Naive thymus-derived CD4-positive, alpha-beta T cell (primary cell): ENCODE measurements around the gene DSCAM. TPM values are rescaled to one million over a fixed set of nuclear protein-coding genes. Genes with fewer than 3 reads are reported as not detected.

ENCODE experiments used
- ATAC-seq: fragments of 150-1000 bp; cut with Tn5 transposase; 2 replicates; pipeline ENCODE4 v1.10.0; 2021; ENCODE audit warnings: mild to moderate bottlenecking, moderate library complexity
- CTCF ChIA-PET: fragments of 350-600 bp; sonication (Branson Sonifier 250); formaldehyde crosslinking; loops from one replicate; lab custom pipeline; 2021; ENCODE audit warnings: antibody characterized with exemption; lab: Charles Lee
- POLR2A ChIA-PET: fragments of 350-600 bp; sonication (Branson Sonifier 250); formaldehyde crosslinking; loops from one replicate; lab custom pipeline; 2021; ENCODE audit warnings: antibody characterized with exemption, inconsistent platforms; lab: Charles Lee
- DNase-seq, 9 donors: peaks; one replicate each; pipeline versions ENCODE4 v3.0.0 to v3.0.0-alpha.2; 2020 to 2022; ENCODE audit warnings: mixed read lengths in 1 of 9
- H3K27ac ChIP-seq: one replicate; pipeline ENCODE4 v1.7.0; 2013; ENCODE audit warnings: mild to moderate bottlenecking, low read depth, low read length, moderate library complexity
- H3K27me3 ChIP-seq, 2 donors: one replicate each; pipeline ENCODE4 v1.7.0; 2013; ENCODE audit warnings: low read length in 2 of 2, mild to moderate bottlenecking in 2 of 2, moderate library complexity in 2 of 2; ENCODE audit not compliant: control insufficient read depth in 2 of 2, insufficient read depth in 2 of 2
- H3K36me3 ChIP-seq, 3 experiments: 1 replicate in 2 of 3; 2 replicates in 1 of 3; pipeline ENCODE4 v1.7.0; 2013; ENCODE audit warnings: low read length in 3 of 3, mild to moderate bottlenecking in 3 of 3, moderate library complexity in 1 of 3; ENCODE audit not compliant: insufficient read depth in 3 of 3, control insufficient read depth in 2 of 3
- H3K4me1 ChIP-seq, 2 donors: one replicate each; pipeline ENCODE4 v1.7.0; 2013; ENCODE audit warnings: low read length in 2 of 2, mild to moderate bottlenecking in 2 of 2, moderate library complexity in 1 of 2; ENCODE audit not compliant: control insufficient read depth in 2 of 2, insufficient read depth in 2 of 2
- H3K4me3 ChIP-seq: 2 replicates; pipeline ENCODE4 v1.7.0; 2013; ENCODE audit warnings: mild to moderate bottlenecking, low read length
- H3K9me3 ChIP-seq, 3 experiments: 1 replicate in 2 of 3; 2 replicates in 1 of 3; pipeline ENCODE4 v1.7.0; 2013; ENCODE audit warnings: low read length in 3 of 3; ENCODE audit not compliant: control insufficient read depth in 2 of 3
- H3K27ac Mint-ChIP-seq, 9 donors: one replicate each; pipeline ENCODE4 v1.8.0; 2020 to 2022; ENCODE audit warnings: mixed read lengths in 9 of 9, mild to moderate bottlenecking in 8 of 9, moderate library complexity in 5 of 9, inconsistent platforms in 2 of 9
- H3K27me3 Mint-ChIP-seq, 5 donors: one replicate each; pipeline ENCODE4 v1.8.0; 2021 to 2022; ENCODE audit warnings: mixed read lengths in 5 of 5, mild to moderate bottlenecking in 1 of 5
- H3K36me3 Mint-ChIP-seq, 5 donors: one replicate each; pipeline ENCODE4 v1.8.0; 2020 to 2022; ENCODE audit warnings: mixed read lengths in 5 of 5, mild to moderate bottlenecking in 3 of 5, inconsistent platforms in 1 of 5
- H3K4me1 Mint-ChIP-seq, 7 donors: one replicate each; pipeline ENCODE4 v1.8.0; 2020 to 2022; ENCODE audit warnings: mixed read lengths in 7 of 7, mild to moderate bottlenecking in 3 of 7, inconsistent platforms in 1 of 7
- H3K4me3 Mint-ChIP-seq, 10 donors: one replicate each; pipeline ENCODE4 v1.8.0; 2020 to 2022; ENCODE audit warnings: mild to moderate bottlenecking in 10 of 10, mixed read lengths in 10 of 10, moderate library complexity in 6 of 10, inconsistent platforms in 2 of 10
- H3K9me3 Mint-ChIP-seq, 11 donors: one replicate each; pipeline ENCODE4 v1.8.0; 2020 to 2022; ENCODE audit warnings: mixed read lengths in 11 of 11, mild to moderate bottlenecking in 4 of 11, inconsistent platforms in 1 of 11, moderate library complexity in 1 of 11
- intact Hi-C, 2 donors: fragments of 100-400 bp; cut with micrococcal nuclease; formaldehyde crosslinking; loops; one replicate each; pipeline ENCODE4 v1.15.1; 2023
- polyA plus RNA-seq, 2 donors: library from polyadenylated mRNA; unstranded; fragments of 300-500 nt; fragmentation: Illumina TruSeq; gene quantifications; one replicate each; pipeline ENCODE4 v1.2.3, GENCODE V29; 2021
- total RNA-seq, 6 experiments: library from RNA in 5 of 6; stranded (reverse) in 5 of 6; gene quantifications; 1 replicate in 5 of 6; 2 replicates in 1 of 6; pipeline ENCODE4 v1.2.3 and lab custom pipeline; 2021 to 2026

Gene DSCAM
- total and polyA plus RNA-seq, 7 experiments from 2014 or later: not detected

DNA sequence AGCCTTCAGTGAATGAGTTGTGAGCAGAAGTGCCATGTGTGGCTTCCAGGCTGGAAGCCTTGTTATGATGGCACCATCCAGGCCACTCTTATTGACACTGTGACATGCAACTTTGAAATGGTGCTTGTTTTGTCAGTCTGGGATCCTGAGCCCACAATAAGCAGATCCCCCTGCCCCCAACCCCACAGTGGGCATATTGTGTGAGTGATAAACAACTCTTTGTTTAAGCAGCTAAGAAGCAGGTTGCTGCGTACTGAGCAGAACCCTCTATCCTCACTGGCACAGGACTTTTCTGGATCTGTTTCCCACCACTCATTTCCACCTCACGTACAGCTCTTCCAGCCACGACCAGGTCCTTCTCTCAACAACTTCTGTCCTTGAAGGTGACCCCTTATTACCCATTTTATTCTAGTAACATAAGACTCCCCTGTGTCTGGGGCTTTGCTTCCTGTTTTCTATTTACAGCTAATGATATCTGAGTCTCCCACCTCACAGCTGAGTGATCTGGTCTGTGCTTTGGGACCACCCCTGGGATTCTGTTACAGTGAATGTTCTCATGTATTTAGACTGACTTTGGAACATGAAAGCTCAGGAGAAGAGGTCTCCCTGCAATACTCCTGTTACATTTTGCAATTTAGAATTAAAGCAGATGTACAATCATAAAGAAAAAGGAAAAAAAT is 604.2 kb downstream of the DSCAM start:
- no peak for ATAC-seq
- H3K27me3 ChIP-seq: no peaks in the 10 kb centered on the region

DNA sequence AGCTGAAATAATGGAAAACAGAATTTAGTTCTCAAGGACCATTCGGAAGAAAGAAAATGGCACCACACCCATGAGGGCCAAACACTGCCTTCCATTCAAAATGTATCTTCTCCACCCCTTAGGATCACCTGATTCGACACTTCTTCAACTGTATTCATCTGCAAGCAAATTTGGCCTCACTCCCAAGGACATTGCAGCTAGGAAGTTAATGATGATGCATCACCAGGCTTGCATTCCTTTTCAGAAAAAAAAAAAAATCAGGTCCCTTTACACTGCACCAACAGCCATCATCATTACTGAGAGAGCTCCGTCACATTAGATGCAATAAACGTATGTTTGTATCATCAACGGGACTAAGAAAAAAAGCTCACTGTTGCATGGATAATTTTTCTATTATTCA is 611.4 kb downstream of the DSCAM start:
- ATAC-seq: no peak
- no peak overlapping the region for H3K27ac Mint-ChIP-seq
- POLR2A ChIA-PET: no interaction called here

More for the DNA sequence above, 604.2 kb downstream of the DSCAM start:
- Histone ChIP-seq H3K36me3 (no peaks in the 10 kb centered on the region), H3K27ac (no peak overlapping the region), H3K9me3 (no peaks in the 10 kb centered on the region), H3K4me3 (no peak overlapping the region), H3K4me1 (no peaks in the 10 kb centered on the region)
- ChIA-PET POLR2A (no interaction called here), CTCF (no interaction called here)
- Mint-ChIP-seq H3K27ac (no peak overlapping the region), H3K4me1 (no peaks in the 10 kb centered on the region), H3K36me3 (no peaks in the 10 kb centered on the region), H3K9me3 (peaks cover 0 to 14% (median 5%) of the 10 kb centered on the region in 11 donors), H3K27me3 (peaks cover 0 to 8% (median 0%) of the 10 kb centered on the region in 5 donors), H3K4me3 (no peak overlapping the region)
- intact Hi-C loops: no loop called here
- DNase-seq: no peak

DNA sequence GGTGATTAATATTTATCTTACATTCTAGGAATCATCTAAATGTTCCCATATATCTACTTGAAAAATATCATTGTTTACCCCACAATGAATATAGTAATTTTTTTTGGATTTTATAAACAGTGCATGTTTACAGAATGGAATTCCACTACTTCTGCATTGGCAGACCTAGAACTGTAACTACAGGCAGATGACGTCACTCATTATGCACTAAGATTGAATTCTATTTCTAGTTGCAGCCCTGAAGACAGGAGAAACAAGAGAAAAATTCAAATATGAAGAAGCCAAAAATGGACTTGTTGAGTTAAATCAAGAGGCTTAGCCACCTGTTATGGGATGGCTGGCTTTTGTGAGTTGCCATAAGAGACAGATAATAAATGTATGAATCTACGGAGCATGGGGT is 615.0 kb downstream of the DSCAM start:
- intact Hi-C loops: no loop called here
- POLR2A ChIA-PET: no interaction called here
- ATAC-seq (no peak), DNase-seq (no peak)
- Histone ChIP-seq H3K27ac (no peak overlapping the region), H3K4me1 (no peaks in the 10 kb centered on the region), H3K9me3 (no peaks in the 10 kb centered on the region), H3K27me3 (no peaks in the 10 kb centered on the region), H3K4me3 (no peak overlapping the region), H3K36me3 (no peaks in the 10 kb centered on the region)
- H3K9me3 Mint-ChIP-seq: peaks cover 0 to 6% (median 2%) of the 10 kb centered on the region in 11 donors
- H3K27ac Mint-ChIP-seq: no peak overlapping the region
- CTCF ChIA-PET: no interaction called here
- no peaks in the 10 kb centered on the region for H3K4me1 Mint-ChIP-seq
- H3K27me3 Mint-ChIP-seq: peaks cover 0 to 5% (median 5%) of the 10 kb centered on the region in 5 donors
- no peak overlapping the region for H3K4me3 Mint-ChIP-seq
- H3K36me3 Mint-ChIP-seq: peaks cover 0 to 4% (median 0%) of the 10 kb centered on the region in 5 donors

More for the DNA sequence above, 611.4 kb downstream of the DSCAM start:
- Mint-ChIP-seq H3K4me3 (no peak overlapping the region), H3K9me3 (peaks cover 0 to 11% (median 0%) of the 10 kb centered on the region in 11 donors), H3K4me1 (no peaks in the 10 kb centered on the region), H3K27me3 (peaks cover 0 to 14% (median 5%) of the 10 kb centered on the region in 5 donors), H3K36me3 (peaks cover 0 to 4% (median 0%) of the 10 kb centered on the region in 5 donors)
- no peaks in the 10 kb centered on the region for H3K36me3 ChIP-seq
- no peak overlapping the region for H3K27ac ChIP-seq
- no peaks in the 10 kb centered on the region for H3K4me1 ChIP-seq
- H3K9me3 ChIP-seq: no peaks in the 10 kb centered on the region
- intact Hi-C loops: no loop called here
- H3K4me3 ChIP-seq: no peak overlapping the region
- CTCF ChIA-PET: no interaction called here
- H3K27me3 ChIP-seq: no peaks in the 10 kb centered on the region
- DNase-seq: no peak

DNA sequence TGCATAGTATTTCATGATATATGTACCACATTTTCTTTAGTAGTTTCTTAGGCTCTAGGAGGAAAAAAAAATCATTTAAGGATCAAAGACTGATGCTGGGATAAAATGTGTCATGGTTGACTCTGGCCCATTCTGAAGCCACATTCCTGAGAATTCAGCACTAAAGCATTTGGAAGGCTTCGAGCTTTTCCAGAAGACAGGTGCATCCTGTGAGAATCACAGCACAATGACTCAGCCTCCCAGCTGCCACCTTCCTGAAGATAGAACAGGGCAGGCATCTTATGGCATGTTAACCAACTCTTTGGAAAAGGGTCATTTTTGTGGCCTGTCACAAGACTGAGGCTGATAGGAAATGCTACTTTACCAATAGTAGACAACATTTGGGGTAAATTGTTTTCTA is 619.9 kb downstream of the DSCAM start:
- H3K9me3 ChIP-seq: no peaks in the 10 kb centered on the region
- H3K36me3 ChIP-seq: no peaks in the 10 kb centered on the region
- no peak overlapping the region for H3K27ac ChIP-seq
- H3K4me1 ChIP-seq: no peaks in the 10 kb centered on the region
- DNase-seq: no peak
- H3K4me3 ChIP-seq: no peak overlapping the region
- no peaks in the 10 kb centered on the region for H3K27me3 ChIP-seq
- ChIA-PET POLR2A (no interaction called here), CTCF (no interaction called here)
- Mint-ChIP-seq H3K27me3 (peaks cover 0 to 12% (median 0%) of the 10 kb centered on the region in 5 donors), H3K9me3 (peaks cover 0 to 13% (median 0%) of the 10 kb centered on the region in 11 donors), H3K36me3 (no peaks in the 10 kb centered on the region), H3K4me3 (no peak overlapping the region), H3K4me1 (no peaks in the 10 kb centered on the region), H3K27ac (no peak overlapping the region)
- intact Hi-C loops: no loop called here
- no peak for ATAC-seq

DNA sequence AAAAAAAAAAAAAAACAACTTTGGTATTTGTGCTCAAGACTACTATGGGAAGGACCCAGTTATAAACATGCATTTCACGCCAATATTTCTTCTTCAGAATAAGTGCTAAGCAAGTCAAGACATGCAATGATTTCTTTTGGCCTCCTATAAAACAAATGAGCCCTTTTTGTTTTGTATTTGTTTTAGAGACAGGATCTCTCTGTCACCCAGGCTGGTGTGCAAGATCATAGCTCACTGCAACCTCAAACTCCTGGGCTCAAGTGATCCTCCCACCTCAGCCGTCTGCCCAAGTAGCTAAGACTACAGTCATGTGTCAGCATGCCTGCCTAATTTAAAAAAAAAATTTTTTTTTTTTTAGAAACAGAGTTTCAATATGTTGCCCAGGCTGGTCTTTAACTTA is 631.0 kb downstream of the DSCAM start:
- peaks cover 0 to 4% (median 0%) of the 10 kb centered on the region in 3 experiments for H3K9me3 ChIP-seq
- intact Hi-C loops: no loop called here
- H3K9me3 Mint-ChIP-seq: peaks cover 0 to 5% (median 0%) of the 10 kb centered on the region in 11 donors
- no peak overlapping the region for H3K27ac ChIP-seq
- ChIA-PET CTCF (no interaction called here), POLR2A (no interaction called here)
- peak overlapping the region in 1 of 9 donors; percentile 36 for H3K27ac Mint-ChIP-seq
- peaks cover 0 to 4% (median 0%) of the 10 kb centered on the region in 5 donors for H3K27me3 Mint-ChIP-seq
- H3K36me3 Mint-ChIP-seq: no peaks in the 10 kb centered on the region
- H3K4me1 Mint-ChIP-seq: no peaks in the 10 kb centered on the region
- ATAC-seq (no peak), DNase-seq (no peak)
- no peak overlapping the region for H3K4me3 Mint-ChIP-seq
- no peak overlapping the region for H3K4me3 ChIP-seq
- no peaks in the 10 kb centered on the region for H3K27me3 ChIP-seq
- H3K36me3 ChIP-seq: no peaks in the 10 kb centered on the region
- no peaks in the 10 kb centered on the region for H3K4me1 ChIP-seq

DNA sequence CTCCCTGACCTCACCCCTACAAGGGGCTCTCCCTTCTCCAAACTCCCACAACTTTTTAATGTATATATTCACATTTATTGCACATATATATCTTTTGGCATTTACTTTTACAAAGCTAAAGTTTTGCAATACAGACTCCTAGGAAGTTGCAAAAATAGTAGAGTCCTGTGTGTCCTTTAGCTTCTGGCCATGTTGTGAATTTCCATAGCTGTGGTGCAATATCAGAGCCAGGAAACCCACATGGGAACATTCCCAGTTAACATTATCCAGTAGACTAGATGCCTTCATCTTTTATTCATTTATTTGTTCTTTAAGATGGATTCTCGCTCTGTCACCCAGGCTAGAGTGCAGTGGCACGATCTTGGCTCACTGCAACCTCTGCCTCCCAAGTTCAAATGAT is 636.7 kb downstream of the DSCAM start:
- Mint-ChIP-seq H3K27me3 (peaks cover 0 to 4% (median 0%) of the 10 kb centered on the region in 5 donors), H3K27ac (no peak overlapping the region), H3K4me3 (no peak overlapping the region), H3K4me1 (no peaks in the 10 kb centered on the region), H3K36me3 (no peaks in the 10 kb centered on the region), H3K9me3 (peaks cover 0 to 9% (median 1%) of the 10 kb centered on the region in 11 donors)
- H3K27me3 ChIP-seq: no peaks in the 10 kb centered on the region
- CTCF ChIA-PET: no interaction called here
- no peak overlapping the region for H3K27ac ChIP-seq
- ATAC-seq: no peak
- intact Hi-C loops: no loop called here
- H3K36me3 ChIP-seq: no peaks in the 10 kb centered on the region
- POLR2A ChIA-PET: no interaction called here
- no peak for DNase-seq
- no peak overlapping the region for H3K4me3 ChIP-seq
- no peaks in the 10 kb centered on the region for H3K9me3 ChIP-seq
- no peaks in the 10 kb centered on the region for H3K4me1 ChIP-seq

DNA sequence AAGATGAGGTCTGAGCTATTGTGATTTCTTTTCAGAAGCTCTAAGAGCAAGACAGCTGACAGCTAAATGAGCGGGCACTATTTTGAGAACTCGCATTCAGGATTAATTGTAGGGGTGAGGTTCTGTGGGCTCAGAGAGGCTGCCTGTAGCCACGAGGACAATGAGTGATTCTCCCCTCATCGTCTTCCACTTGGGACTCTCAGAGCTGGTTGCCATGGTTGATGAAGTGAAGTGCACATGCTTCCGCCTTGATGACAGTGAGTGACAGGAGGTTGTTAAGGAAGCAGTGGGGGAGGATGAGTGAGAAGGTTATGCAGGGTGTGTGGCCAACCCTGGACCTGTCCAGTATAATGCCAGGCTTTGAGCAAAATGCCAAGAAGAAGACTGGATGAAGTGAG is 638.0 kb downstream of the DSCAM start:
- Mint-ChIP-seq H3K4me1 (no peaks in the 10 kb centered on the region), H3K9me3 (peaks cover 0 to 9% (median 0%) of the 10 kb centered on the region in 11 donors), H3K27ac (no peak overlapping the region), H3K4me3 (no peak overlapping the region), H3K27me3 (peaks cover 0 to 4% (median 0%) of the 10 kb centered on the region in 5 donors), H3K36me3 (no peaks in the 10 kb centered on the region)
- intact Hi-C loops: no loop called here
- no peak for ATAC-seq
- ChIA-PET POLR2A (no interaction called here), CTCF (no interaction called here)
- DNase-seq: no peak
- no peaks in the 10 kb centered on the region for H3K27me3 ChIP-seq
- no peaks in the 10 kb centered on the region for H3K4me1 ChIP-seq
- no peaks in the 10 kb centered on the region for H3K9me3 ChIP-seq
- H3K27ac ChIP-seq: no peak overlapping the region
- H3K36me3 ChIP-seq: no peaks in the 10 kb centered on the region
- H3K4me3 ChIP-seq: no peak overlapping the region
